A549 (cell line): ENCODE data around the gene CFD. TPM values are rescaled to one million over a fixed set of nuclear protein-coding genes. Genes with fewer than 3 reads are reported as not detected.
"Not testable (repeated sequence)": the region's sequence is repeated elsewhere in the genome, so short reads cannot be mapped to it uniquely, and the experiment has no call there.

ENCODE experiments used
- ATAC-seq, 2 experiments: fragments of 200-7000 bp in 1 of 2; fragments of >200 bp in 1 of 2; cut with Nextera tagmentation in 1 of 2; cut with Tn5 transposase in 1 of 2; 3 replicates each; pipeline versions ENCODE4 v1.8.0 to v1.9.1; 2018 to 2020; ENCODE audit warnings: mild to moderate bottlenecking in 1 of 2, moderate library complexity in 1 of 2
- CTCF ChIA-PET: fragments of 300-600 bp; sonication (Branson Sonifier 250); formaldehyde crosslinking; extraction: SDS; loops from one replicate; lab custom pipeline; 2021; ENCODE audit warnings: antibody characterized with exemption, inconsistent platforms; lab: Yijun Ruan, JAX
- POLR2A ChIA-PET: fragments of 350-600 bp; formaldehyde crosslinking; extraction: SDS; loops from one replicate; lab custom pipeline; 2021; ENCODE audit warnings: antibody characterized with exemption, inconsistent platforms; lab: Yijun Ruan, JAX
- DNase-seq, 2 experiments: peaks; one replicate each; pipeline versions ENCODE4 v3.0.0 to v3.0.0-alpha.2; 2011 to 2016; ENCODE audit warnings: low read depth in 1 of 2, low spot score in 1 of 2
- FAIRE-seq: peaks from 2 replicates; lab custom pipeline; 2011; peaks lifted over from hg19 to GRCh38; lab: Jason Lieb, UNC
- H3K27ac ChIP-seq, 2 experiments: fragments of >200 bp; sonication (Bioruptor Twin); formaldehyde crosslinking; 3 replicates each; pipeline ENCODE4 v1.5.1; 2016 to 2017
- H3K4me1 ChIP-seq: fragments of >200 bp; sonication (Bioruptor Twin); formaldehyde crosslinking; 3 replicates; pipeline ENCODE4 v1.6.1; 2016
- H3K4me2 ChIP-seq: fragments of >200 bp; sonication (Bioruptor Twin); formaldehyde crosslinking; 3 replicates; pipeline ENCODE4 v1.6.1; 2016
- H3K4me3 ChIP-seq: fragments of >200 bp; sonication (Bioruptor Twin); formaldehyde crosslinking; 3 replicates; pipeline ENCODE4 v1.5.1; 2016
- H3K9me3 ChIP-seq: fragments of >200 bp; sonication (Bioruptor Twin); formaldehyde crosslinking; 3 replicates; pipeline ENCODE4 v1.6.1; 2016
- CEBPB ChIP-seq, 2 experiments: fragments of >200 bp in 1 of 2; sonication (Bioruptor Twin) in 1 of 2; formaldehyde crosslinking in 1 of 2; IDR thresholded peaks; 2 replicates each; pipeline ENCODE4 v1.6.1; 2012 to 2016
- EP300 ChIP-seq, 2 experiments: fragments of >200 bp; sonication (Bioruptor Twin); formaldehyde crosslinking; IDR thresholded peaks; 2 replicates in 1 of 2; 3 replicates in 1 of 2; pipeline ENCODE4 v1.6.1; 2016 to 2017
- GATA3 ChIP-seq: IDR thresholded peaks from 2 replicates; pipeline ENCODE4 v1.6.1; 2012; ENCODE audit warnings: borderline replicate concordance
- HOXA7 ChIP-seq: fragments of 250-450 bp; sonication (Bioruptor Pico); IDR thresholded peaks from 2 replicates; pipeline ENCODE4 v1.5.0; 2020; ENCODE audit warnings: mild to moderate bottlenecking, moderate library complexity
- JUN ChIP-seq, 2 experiments: fragments of >200 bp; sonication (Bioruptor Twin); formaldehyde crosslinking; IDR thresholded peaks; 2 replicates in 1 of 2; 3 replicates in 1 of 2; pipeline ENCODE4 v1.6.1; 2016 to 2017
- KDM5A ChIP-seq: fragments of 200-600 bp; sonication (generic); IDR thresholded peaks from 2 replicates; pipeline ENCODE4 v1.6.1; 2016; ENCODE audit warnings: antibody characterized with exemption, mild to moderate bottlenecking
- MYC ChIP-seq: IDR thresholded peaks from 2 replicates; pipeline ENCODE4 v1.6.1; 2012; ENCODE audit warnings: mild to moderate bottlenecking, inconsistent platforms, low read length, improper control_type of control experiment, borderline replicate concordance
- NPAS2 ChIP-seq: fragments of 250-450 bp; sonication (Bioruptor Pico); IDR thresholded peaks from 2 replicates; pipeline ENCODE4 v1.8.0; 2022; ENCODE audit warnings: mild to moderate bottlenecking, moderate library complexity, borderline replicate concordance
- RFX5 ChIP-seq: fragments of 450-650 bp; IDR thresholded peaks from 2 replicates; pipeline ENCODE4 v1.7.1; 2014; ENCODE audit warnings: antibody characterized with exemption, mild to moderate bottlenecking, moderate library complexity
- ZC3H11A ChIP-seq: fragments of 450-650 bp; IDR thresholded peaks from 2 replicates; pipeline ENCODE4 v1.6.1; 2014; ENCODE audit warnings: antibody characterized with exemption, mild to moderate bottlenecking
- ZFP36 ChIP-seq: fragments of 450-650 bp; IDR thresholded peaks from 2 replicates; pipeline ENCODE4 v1.6.1; 2014; ENCODE audit warnings: borderline replicate concordance; ENCODE audit not compliant: partially characterized antibody
- WGBS: methylation state at CpG from one replicate; pipeline ENCODE4 v1.1.6; 2017; ENCODE audit errors: missing lambda C conversion rate; 5-methylcytosine and 5-hydroxymethylcytosine counted together
- polyA plus RNA-seq, 4 experiments: library from polyadenylated mRNA; depleted of rRNA in 3 of 4; stranded (reverse); fragments of >200 nt; fragmentation: RNase III in 1 of 4; extraction: RNeasy Plus Mini Kit Qiagen cat#74134 plus additional on column Dnase treatment in 1 of 4; gene quantifications; 2 replicates in 3 of 4; 3 replicates in 1 of 4; pipeline ENCODE4 v1.2.3, GENCODE V29; 2011 to 2017
- TF ChIP-seq, protein P1 (sequence below): fragments of 200-600 bp; sonication (generic); IDR thresholded peaks from 2 replicates; pipeline ENCODE4 v1.6.1; 2016; ENCODE audit warnings: antibody characterized with exemption, mild to moderate bottlenecking, moderate library complexity
- TF ChIP-seq, protein P2 (sequence below): IDR thresholded peaks from 2 replicates; pipeline ENCODE4 v1.6.1; 2012

CFD gene
- polyA plus RNA-seq, 2 of the 4 experiments (the other 2 are of a cell fraction), result 7.6 to 14.3 TPM

DNA sequence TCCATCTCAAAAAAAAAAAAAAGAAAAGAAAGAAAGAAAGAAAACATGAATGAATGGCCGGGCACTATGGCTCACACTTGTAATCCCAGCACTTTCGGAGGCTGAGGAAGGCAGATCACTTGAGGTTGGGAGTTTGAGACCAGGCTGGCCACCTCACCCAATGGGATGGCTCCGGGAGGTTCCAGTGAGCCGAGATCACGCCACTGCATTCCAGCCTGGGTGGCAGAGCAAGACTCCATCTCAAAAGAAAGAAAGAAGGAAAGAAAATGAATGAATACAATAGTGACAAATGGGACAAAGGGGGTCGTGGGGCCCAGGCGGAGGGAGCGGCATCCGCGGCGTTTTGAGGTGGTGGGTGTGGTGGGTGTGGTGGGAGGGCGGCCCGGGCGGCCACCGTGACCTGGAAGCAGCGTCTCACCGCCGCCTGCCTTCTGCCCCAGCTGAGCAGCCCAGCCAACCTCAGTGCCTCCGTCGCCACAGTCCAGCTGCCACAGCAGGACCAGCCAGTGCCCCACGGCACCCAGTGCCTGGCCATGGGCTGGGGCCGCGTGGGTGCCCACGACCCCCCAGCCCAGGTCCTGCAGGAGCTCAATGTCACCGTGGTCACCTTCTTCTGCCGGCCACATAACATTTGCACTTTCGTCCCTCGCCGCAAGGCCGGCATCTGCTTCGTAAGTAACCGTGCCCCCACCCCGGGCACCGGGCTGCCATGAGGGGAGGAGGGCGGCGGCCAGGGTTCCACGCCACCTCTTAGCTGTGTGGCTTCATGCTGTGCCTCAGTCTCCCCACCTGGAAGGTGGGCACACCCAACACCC, 13.6 kb upstream of the CFD start:
- Histone ChIP-seq H3K27ac (no peak overlapping the region), H3K4me2 (no peak overlapping the region), H3K9me3 (no peaks in the 10 kb centered on the region), H3K4me3 (no peak overlapping the region), H3K4me1 (peaks cover 16% of the 10 kb centered on the region)
- TF ChIP-seq EP300 (IDR thresholded peaks at IDR 0.05) (no peak), HOXA7 (CRISPR knock-in tag) (no peak), KDM5A (no peak)
- ChIA-PET CTCF (interaction anchor here (1.2 to 1.3 kb wide), 3 partner anchors 10 to 76 kb away, joined by 3 to 4 read pairs (median 4); no protein-coding TSS in a partner anchor), POLR2A (no interaction called here)
- FAIRE-seq (no peak), ATAC-seq (no peak), DNase-seq (no peak)
- WGBS, result 74% methylated on average over 28 of the region's 37 CpGs

DNA sequence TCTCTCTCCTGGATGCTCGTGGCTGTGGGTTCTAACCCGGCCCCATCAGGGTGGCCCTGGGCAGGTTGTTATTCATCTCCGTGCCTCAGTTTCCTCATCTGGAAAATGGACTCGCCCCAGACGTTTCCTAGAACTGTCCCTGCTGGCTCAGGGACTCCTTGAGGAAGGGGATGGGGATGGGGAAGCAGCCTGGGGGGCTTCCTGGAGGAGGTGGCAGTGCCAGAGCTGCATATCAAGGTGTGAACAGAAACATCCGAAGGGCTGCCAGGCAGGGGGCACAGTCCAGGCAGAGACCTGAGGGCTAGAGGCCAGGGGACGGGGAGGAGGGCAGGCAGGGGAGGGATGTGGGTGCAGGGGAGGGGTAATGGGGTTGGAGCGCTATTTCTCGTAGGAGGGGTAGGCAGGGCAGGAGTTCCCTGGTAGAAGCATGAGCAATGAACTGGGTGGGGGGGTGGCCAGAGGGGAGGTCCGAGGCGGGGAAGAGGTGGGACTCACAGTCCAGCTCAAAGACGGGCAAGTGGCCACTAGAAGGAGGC, 11.0 kb upstream of the CFD start:
- no peaks in the 10 kb centered on the region for H3K9me3 ChIP-seq

DNA sequence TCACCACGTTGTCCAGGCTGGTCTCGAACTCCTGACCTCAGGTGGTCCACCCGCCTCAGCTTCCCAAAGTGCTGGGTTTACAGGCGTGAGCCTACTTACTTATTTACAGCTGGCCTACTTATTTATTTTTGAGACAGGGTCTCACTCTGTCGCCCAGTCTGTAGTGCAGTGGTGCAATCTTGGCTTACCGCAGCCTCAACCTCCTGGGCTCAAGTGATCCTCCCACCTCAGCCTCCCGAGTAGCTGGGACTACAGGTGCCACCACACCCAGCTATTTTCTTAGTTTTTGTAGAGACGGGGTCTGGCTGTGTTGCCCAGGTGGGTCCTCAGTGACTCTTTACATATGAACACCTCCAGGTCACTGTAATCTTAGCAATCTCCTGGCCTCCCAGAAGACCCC, 10.3 kb upstream of the CFD start:
- H3K4me2 ChIP-seq, H3K4me3 ChIP-seq, DNase-seq, ATAC-seq, H3K9me3 ChIP-seq, FAIRE-seq: not testable (repeated sequence)
- H3K27ac ChIP-seq, result peak overlapping the region in 1 of 2 experiments; percentile 49; a peak in 3 of 6 replicates
- POLR2A ChIA-PET, result interaction anchor here (0.7 kb wide), 1 partner anchor 417 kb away, joined by 3 read pairs; no protein-coding TSS in a partner anchor
- peaks cover 12% of the 10 kb centered on the region for H3K4me1 ChIP-seq
- 77% methylated on average over 8 of the region's 8 CpGs for WGBS
- CTCF ChIA-PET, result interaction anchor here (0.5 to 1.7 kb wide), 5 partner anchors 10 to 225 kb away, joined by 3 to 4 read pairs (median 3); partner anchors contain the start of gene CFD

More for the DNA sequence above, 11.0 kb upstream of the CFD start:
- Histone ChIP-seq H3K4me2 (no peak overlapping the region), H3K4me3 (no peak overlapping the region), H3K4me1 (peaks cover 17% of the 10 kb centered on the region), H3K27ac (peak overlapping the region in 1 of 2 experiments; percentile 49; a peak in 3 of 6 replicates)
- no peak for ATAC-seq
- ChIA-PET CTCF (interaction anchor here (1.1 to 1.7 kb wide), 2 partner anchors 10 to 225 kb away, joined by 3 to 4 read pairs; partner anchors contain the start of gene CFD), POLR2A (no interaction called here)
- peak; percentile 66 for TF ChIP-seq ZFP36
- TF ChIP-seq, protein P1, sequence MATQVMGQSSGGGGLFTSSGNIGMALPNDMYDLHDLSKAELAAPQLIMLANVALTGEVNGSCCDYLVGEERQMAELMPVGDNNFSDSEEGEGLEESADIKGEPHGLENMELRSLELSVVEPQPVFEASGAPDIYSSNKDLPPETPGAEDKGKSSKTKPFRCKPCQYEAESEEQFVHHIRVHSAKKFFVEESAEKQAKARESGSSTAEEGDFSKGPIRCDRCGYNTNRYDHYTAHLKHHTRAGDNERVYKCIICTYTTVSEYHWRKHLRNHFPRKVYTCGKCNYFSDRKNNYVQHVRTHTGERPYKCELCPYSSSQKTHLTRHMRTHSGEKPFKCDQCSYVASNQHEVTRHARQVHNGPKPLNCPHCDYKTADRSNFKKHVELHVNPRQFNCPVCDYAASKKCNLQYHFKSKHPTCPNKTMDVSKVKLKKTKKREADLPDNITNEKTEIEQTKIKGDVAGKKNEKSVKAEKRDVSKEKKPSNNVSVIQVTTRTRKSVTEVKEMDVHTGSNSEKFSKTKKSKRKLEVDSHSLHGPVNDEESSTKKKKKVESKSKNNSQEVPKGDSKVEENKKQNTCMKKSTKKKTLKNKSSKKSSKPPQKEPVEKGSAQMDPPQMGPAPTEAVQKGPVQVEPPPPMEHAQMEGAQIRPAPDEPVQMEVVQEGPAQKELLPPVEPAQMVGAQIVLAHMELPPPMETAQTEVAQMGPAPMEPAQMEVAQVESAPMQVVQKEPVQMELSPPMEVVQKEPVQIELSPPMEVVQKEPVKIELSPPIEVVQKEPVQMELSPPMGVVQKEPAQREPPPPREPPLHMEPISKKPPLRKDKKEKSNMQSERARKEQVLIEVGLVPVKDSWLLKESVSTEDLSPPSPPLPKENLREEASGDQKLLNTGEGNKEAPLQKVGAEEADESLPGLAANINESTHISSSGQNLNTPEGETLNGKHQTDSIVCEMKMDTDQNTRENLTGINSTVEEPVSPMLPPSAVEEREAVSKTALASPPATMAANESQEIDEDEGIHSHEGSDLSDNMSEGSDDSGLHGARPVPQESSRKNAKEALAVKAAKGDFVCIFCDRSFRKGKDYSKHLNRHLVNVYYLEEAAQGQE, result no peak
- DNase-seq, result no peak
- FAIRE-seq, result no peak
- 56% methylated on average over 7 of the region's 12 CpGs for WGBS

DNA sequence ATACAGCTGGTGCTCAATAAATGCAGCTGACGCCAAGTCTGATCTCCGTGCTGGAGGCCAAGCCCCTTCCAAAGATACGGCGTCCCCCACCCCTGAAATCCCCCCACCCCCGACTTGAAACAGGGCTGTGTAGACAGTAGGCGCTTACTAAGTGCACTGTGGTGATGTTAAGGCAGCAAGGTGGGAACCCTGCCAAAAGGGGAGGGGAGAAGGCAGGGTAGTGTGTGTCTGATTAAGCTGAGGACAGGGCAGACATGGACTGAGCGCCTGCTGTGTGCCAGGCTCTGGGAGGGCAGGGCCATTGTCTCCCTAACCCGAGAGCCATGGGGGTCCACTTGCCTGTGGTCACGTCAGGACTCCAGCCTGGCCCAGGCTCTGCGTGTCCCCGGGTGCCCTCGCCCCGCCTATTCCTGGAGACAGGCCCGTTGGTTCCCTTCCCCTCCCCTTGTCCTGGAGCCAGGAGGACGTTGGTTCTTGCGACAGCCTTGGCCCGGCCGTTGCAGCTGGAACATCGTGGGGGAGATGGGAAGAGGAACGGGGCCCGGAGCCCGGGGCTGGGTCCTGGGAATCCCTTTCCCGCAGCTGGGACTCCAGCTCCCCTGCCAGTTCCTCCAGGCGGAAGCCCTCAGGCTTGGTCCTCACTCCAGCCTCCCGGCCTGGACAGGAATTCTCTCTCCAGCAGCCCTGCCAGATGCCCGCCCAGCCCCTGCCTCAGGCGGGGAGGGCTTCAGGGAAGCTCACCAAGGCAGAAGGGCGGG, 9.1 kb upstream of the CFD start:
- DNase-seq (peak; percentile 76 to 92), FAIRE-seq (no peak), ATAC-seq (peak; percentile 86 to 88)
- ChIA-PET POLR2A (no interaction called here), CTCF (interaction anchor here (0.6 to 1.2 kb wide), 5 partner anchors 9 to 81 kb away, joined by 3 to 4 read pairs (median 3); partner anchors contain the start of gene CFD)
- peaks cover 12% of the 10 kb centered on the region for H3K4me1 ChIP-seq
- H3K4me2 ChIP-seq, result peak overlapping the region; percentile 87
- TF ChIP-seq MYC (0 out of 2 replicates have a peak, but pooled peaks have one; percentile 55), GATA3 (0 out of 2 replicates have a peak, but pooled peaks have one; percentile 37), CEBPB (IDR thresholded peaks at IDR 0.05) (peak; percentile 24 to 87; a peak in 2 of 4 replicates), RFX5 (no peak), NPAS2 (CRISPR knock-in tag) (no peak), ZC3H11A (no peak), JUN (IDR thresholded peaks at IDR 0.05) (0 out of 5 replicates have a peak, but pooled peaks of 1 of the 2 experiments have one; percentile 20)
- TF ChIP-seq, protein P2, sequence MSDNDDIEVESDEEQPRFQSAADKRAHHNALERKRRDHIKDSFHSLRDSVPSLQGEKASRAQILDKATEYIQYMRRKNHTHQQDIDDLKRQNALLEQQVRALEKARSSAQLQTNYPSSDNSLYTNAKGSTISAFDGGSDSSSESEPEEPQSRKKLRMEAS, result 0 out of 2 replicates have a peak, but pooled peaks have one; percentile 27
- no peaks in the 10 kb centered on the region for H3K9me3 ChIP-seq
- peak overlapping the region; percentile 89 for H3K27ac ChIP-seq
- WGBS, result 18% methylated on average over 10 of the region's 28 CpGs
- H3K4me3 ChIP-seq, result peak overlapping the region; percentile 21; the same call in 1 of the 3 replicates
